Effector memory CD4-positive, alpha-beta T cell (primary cell): Measurements from ENCODE around the gene CALD1.

Source experiments
- DNase-seq, 3 donors: peaks; one replicate each; pipeline ENCODE4 v3.0.0-alpha.2; 2020
- H3K27ac ChIP-seq: 2 replicates; pipeline ENCODE4 v1.7.0; 2013; ENCODE audit warnings: mild to moderate bottlenecking, low read length, moderate library complexity; ENCODE audit not compliant: insufficient read depth, poor library complexity, severe bottlenecking
- H3K27me3 ChIP-seq: replicated peaks from 2 replicates; pipeline ENCODE4 v1.7.0; 2013; ENCODE audit warnings: mild to moderate bottlenecking, low read length; ENCODE audit not compliant: insufficient read depth, control insufficient read depth, poor library complexity, severe bottlenecking
- H3K36me3 ChIP-seq: 2 replicates; pipeline ENCODE4 v1.7.0; 2013; ENCODE audit warnings: mild to moderate bottlenecking, low read length, moderate library complexity; ENCODE audit not compliant: control insufficient read depth, insufficient read depth
- H3K4me1 ChIP-seq: 2 replicates; pipeline ENCODE4 v1.7.0; 2013; ENCODE audit warnings: low read length, mild to moderate bottlenecking; ENCODE audit not compliant: control insufficient read depth, insufficient read depth, poor library complexity, severe bottlenecking
- H3K4me3 ChIP-seq: 2 replicates; pipeline ENCODE4 v1.7.0; 2013; ENCODE audit warnings: low read length, low read depth, mild to moderate bottlenecking; ENCODE audit not compliant: insufficient read depth, poor library complexity, severe bottlenecking
- H3K9me3 ChIP-seq: 2 replicates; pipeline ENCODE4 v1.7.0; 2013; ENCODE audit warnings: mild to moderate bottlenecking, low read length, moderate library complexity; ENCODE audit not compliant: control insufficient read depth

Gene CALD1

DNA sequence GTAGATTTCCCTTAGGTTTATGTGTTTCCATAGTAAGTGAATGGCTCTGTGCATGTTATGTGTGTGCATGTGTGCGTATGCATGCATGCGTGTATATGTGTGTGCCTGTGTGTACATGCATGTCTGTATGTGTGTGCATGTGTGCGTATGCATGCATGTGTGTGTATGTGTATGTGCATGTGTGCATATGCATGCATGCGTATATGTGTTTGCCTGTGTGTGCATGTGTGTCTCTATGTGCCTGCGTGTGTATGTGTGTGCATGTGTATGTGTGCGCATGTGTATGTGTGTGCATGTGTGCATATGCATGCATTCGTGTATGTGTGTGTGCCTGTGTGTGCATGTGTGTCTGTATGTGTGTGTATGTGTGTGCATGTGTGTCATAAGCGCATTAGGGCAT, 108.1 kb downstream of the CALD1 start:
- H3K36me3 ChIP-seq = no peaks in the 10 kb centered on the region
- no peaks in the 10 kb centered on the region for H3K27me3 ChIP-seq
- no peaks in the 10 kb centered on the region for H3K4me1 ChIP-seq
- no peaks in the 10 kb centered on the region for H3K9me3 ChIP-seq
- DNase-seq = no peak
- H3K27ac ChIP-seq = no peak overlapping the region
- H3K4me3 ChIP-seq = no peak overlapping the region

DNA sequence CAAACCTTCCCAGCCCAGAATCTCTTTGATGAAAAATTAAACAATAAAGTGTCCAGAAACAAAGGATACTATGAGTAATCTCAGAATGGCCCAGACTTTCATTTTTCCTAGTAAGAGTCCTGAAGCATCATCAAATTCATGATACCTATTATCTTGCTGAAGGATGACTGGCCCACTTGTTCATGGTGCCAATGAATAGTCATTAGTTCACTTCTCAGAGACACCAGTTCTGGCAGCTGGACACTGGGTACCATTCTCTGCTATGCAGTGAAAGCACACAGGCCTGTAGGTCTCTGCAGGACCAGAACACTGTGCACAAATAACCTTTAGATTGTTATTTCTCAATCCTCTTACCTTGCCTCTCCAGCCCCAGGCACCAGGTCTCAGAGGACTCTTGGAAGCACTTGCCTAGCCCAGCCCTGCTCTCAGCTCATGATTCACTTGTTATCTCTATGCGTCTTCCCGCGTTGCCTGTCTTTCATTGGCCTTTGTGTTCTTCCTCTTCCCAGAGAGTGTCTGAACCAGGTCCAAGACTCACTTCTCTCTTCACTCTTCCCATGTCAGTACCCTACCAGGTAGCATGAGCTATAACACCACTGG, 108.8 kb downstream of the CALD1 start:
- Histone ChIP-seq H3K27me3 (no peaks in the 10 kb centered on the region), H3K9me3 (no peaks in the 10 kb centered on the region), H3K4me1 (no peaks in the 10 kb centered on the region), H3K27ac (no peak overlapping the region), H3K36me3 (no peaks in the 10 kb centered on the region), H3K4me3 (no peak overlapping the region)
- DNase-seq = no peak

DNA sequence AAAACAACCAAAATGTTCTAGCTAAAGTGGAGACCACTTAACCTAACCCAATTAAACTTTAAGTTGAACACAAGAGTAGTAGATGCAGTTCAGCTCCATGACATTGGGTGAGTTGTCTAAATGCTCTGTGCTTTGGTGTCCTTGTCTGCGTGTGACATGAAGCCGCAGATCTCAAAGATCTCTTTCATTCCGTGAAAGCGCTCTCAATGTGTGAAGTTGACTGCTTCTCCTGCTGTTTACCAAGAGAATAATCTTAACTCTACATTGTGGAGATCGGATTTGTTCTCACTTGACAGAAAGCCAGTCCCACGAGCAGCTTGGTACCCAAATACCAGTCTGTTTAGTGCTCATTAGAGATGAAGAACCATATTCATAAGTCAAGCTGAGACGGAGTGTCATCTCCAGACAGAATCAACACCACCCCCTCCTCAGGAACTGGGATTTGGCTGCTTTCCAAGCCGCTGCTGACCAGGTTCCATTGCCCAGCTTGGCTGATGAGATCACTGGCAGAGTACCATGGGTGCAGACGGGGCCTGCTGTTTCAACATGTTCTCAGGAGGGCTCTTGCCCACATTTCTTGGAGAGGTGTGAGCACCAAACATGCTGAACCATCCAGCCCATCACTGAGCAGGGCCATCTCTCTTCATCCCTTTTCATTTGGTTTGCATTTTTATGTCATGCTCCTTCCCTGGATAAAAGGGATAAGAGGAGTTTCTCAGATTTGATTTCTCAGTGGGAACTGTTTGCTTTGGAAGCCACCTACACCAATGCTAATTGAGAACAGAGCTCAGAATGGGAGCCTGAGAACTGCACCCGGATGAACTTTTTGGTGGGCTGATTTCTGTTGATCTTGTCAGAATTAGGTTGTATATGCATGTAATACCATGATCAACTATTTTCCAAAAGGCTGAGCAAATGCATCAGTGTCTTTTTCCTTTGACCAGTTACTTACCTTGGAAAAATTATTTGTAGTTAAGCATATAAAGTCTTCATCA, 111.1 kb downstream of the CALD1 start:
- Histone ChIP-seq H3K27ac (no peak overlapping the region), H3K27me3 (no peaks in the 10 kb centered on the region), H3K4me3 (no peak overlapping the region), H3K36me3 (no peaks in the 10 kb centered on the region), H3K4me1 (no peaks in the 10 kb centered on the region), H3K9me3 (no peaks in the 10 kb centered on the region)
- DNase-seq = no peak

DNA sequence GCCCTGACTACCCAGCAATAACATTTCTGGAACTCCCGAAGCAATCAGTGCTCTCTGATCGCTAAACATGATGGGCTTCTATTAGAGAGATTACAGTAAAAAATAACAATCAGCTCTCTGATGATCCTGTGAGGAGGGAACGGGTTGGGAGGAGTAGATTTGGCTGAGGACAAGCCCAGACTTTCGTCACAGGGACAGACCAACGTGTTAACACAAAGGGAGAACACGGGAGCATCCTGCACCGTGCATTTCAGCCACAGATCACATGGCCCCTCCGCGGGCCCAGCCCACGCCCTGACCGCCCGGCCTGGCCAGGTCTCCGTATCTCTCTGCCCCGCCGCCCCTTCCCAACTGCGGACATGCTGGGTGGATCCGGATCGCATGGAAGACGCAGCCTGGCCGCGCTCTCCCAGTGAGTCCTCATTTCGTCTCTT, 111.8 kb downstream of the CALD1 start:
- H3K9me3 ChIP-seq = no peaks in the 10 kb centered on the region
- H3K36me3 ChIP-seq = no peaks in the 10 kb centered on the region
- H3K4me3 ChIP-seq = no peak overlapping the region
- no peaks in the 10 kb centered on the region for H3K27me3 ChIP-seq
- no peak for DNase-seq
- H3K4me1 ChIP-seq = no peaks in the 10 kb centered on the region
- H3K27ac ChIP-seq = no peak overlapping the region

DNA sequence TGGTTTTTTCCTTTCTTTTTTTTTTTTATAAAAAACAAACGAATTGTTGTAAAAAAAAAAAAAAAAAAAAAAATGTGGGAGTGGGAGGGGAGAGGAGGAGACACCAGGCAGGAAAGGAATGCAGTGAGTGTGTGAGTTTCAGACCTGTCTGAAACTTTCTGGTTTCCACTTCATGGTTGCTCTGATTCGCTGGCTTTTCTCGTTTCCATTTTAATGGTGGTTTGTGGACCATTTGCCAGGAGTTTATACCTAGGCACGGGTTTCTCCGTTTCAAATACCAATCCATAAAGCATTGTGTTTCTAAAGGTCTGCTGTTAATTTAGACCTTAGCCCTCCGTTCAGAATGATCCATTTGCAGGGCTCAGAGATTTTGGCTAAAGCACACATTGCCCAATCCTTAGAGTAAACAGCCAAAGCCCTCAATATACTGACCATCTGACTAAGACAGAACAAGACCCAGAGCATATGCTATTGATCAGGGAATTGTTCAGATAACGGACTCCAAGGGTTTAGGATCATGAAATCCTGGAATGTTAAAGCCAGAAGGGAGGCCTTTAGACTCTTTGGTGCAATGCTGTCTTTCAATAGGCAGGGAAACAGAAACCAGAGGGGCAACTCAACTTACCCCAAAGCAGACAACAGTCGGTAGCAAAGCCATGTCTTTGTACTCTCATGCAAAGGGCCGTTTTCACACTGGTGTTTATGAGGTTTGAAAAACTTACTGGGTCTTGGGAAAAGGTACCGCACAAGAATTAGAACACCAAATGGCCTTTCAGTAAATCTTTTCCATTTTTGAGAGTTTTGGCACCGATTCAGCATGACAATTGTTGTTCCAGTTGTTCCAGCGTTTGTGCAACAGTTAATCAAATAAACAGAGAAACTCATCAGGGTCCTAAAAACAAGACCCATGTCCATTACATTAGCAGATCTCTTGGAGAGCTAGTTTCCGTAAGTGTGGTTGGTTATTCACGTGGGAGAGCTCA, 112.6 kb downstream of the CALD1 start:
- H3K4me1 ChIP-seq = no peaks in the 10 kb centered on the region
- H3K9me3 ChIP-seq = no peaks in the 10 kb centered on the region
- H3K4me3 ChIP-seq = no peak overlapping the region
- H3K36me3 ChIP-seq = no peaks in the 10 kb centered on the region
- no peaks in the 10 kb centered on the region for H3K27me3 ChIP-seq
- no peak for DNase-seq
- H3K27ac ChIP-seq = no peak overlapping the region

DNA sequence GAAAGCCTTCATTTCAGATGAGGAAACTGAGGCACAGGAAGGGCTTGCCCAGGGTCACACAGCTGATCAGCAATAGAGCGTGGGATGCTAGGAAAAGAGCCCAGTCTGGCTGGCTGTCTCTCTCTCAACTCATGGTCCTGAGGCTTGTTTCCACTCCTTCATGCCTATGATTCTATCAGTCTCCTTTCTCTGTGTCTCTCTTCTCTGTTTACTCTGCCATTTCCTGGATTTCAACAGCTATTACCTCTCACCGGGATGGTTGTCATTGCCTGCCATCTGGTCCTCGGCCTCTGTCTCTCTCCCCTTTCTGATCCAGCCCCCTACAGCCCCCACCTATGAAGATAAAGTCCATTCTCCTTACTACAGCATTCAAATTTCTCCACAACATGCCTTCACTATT, 113.5 kb downstream of the CALD1 start:
- Histone ChIP-seq H3K4me1 (no peaks in the 10 kb centered on the region), H3K27me3 (no peaks in the 10 kb centered on the region), H3K4me3 (no peak overlapping the region), H3K9me3 (no peaks in the 10 kb centered on the region), H3K36me3 (no peaks in the 10 kb centered on the region), H3K27ac (no peak overlapping the region)
- DNase-seq = no peak

DNA sequence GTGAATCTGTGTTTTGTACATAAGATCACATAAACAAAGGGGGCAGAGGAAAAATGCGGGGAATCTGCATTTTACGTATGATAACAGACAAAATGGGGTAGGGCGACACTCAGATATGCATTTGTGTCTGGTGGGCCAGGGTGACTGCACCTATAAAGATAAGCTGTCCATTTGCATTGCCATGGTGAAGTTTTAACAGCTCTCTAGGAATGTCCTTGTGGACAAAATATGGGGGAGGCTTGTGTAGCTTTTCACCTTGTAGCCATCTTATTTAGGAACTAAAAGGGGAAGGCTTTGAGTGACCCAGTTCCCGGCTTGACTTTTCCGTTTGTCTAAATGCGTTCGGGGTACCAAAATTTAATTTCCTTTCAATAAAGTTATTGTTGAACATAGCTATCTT, 114.5 kb downstream of the CALD1 start:
- H3K27me3 ChIP-seq = no peaks in the 10 kb centered on the region
- H3K36me3 ChIP-seq = no peaks in the 10 kb centered on the region
- no peak overlapping the region for H3K27ac ChIP-seq
- H3K4me1 ChIP-seq = no peaks in the 10 kb centered on the region
- H3K4me3 ChIP-seq = no peak overlapping the region
- no peak for DNase-seq
- no peaks in the 10 kb centered on the region for H3K9me3 ChIP-seq

DNA sequence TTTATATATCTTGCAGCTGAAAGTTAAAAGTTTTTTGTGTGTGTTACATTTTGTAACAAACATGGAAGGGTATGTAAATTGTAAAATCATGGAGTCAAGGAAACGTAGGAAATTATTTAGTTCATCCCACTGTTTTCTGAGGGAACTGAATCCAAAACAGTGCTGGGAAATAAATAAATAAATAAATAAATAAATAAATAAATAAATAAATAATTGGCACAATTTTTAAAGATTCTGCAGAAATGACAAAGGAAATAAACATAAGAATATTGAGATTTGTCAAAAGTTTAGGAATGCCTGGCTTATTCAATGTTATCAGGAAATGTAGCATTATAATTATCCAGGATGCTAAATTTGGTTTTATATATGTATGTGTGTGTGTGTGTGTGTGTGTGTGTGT, 115.5 kb downstream of the CALD1 start:
- Histone ChIP-seq H3K9me3 (no peaks in the 10 kb centered on the region), H3K4me1 (no peaks in the 10 kb centered on the region), H3K4me3 (no peak overlapping the region), H3K27ac (no peak overlapping the region), H3K27me3 (no peaks in the 10 kb centered on the region), H3K36me3 (no peaks in the 10 kb centered on the region)
- no peak for DNase-seq

DNA sequence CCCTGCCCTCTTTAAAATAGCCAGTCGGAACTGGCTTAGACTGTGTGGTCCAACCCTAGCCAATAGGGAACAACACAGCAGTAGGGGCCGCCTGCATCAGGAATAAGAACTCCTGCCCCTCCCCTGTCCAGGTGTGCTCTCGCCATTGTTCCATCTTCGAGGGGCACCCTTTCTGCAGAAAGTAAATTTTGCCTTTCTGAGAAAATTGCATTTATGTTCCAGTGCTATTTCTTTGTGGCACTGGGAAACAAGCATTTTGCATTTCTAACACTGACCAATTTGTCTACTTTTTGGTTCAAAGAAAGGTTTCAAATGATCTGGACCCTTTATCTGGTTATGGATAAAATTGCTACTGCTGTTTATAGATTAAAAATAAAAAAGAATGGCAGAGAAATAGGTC, 116.6 kb downstream of the CALD1 start:
- Histone ChIP-seq H3K4me3 (no peak overlapping the region), H3K9me3 (no peaks in the 10 kb centered on the region), H3K27me3 (no peaks in the 10 kb centered on the region), H3K36me3 (no peaks in the 10 kb centered on the region), H3K27ac (no peak overlapping the region), H3K4me1 (no peaks in the 10 kb centered on the region)
- no peak for DNase-seq
